Esophagus (tissue), 2 donors: ENCODE data around the gene LDOC1. TPM values are rescaled to one million over a fixed set of nuclear protein-coding genes. Genes with fewer than 3 reads are reported as not detected.
A peak's percentile ranks its signal among the peaks of the same experiment; 100 is the strongest.
"Not testable (repeated sequence)": the region's sequence is repeated elsewhere in the genome, so short reads cannot be mapped to it uniquely, and the experiment has no call there.

ENCODE experiments used
- H3K27ac ChIP-seq, 2 donors: one replicate each; pipeline ENCODE4 v1.5.1; 2013; ENCODE audit warnings: low read depth in 2 of 2, mild to moderate bottlenecking in 2 of 2, inconsistent platforms in 1 of 2, low read length in 1 of 2, moderate library complexity in 1 of 2
- H3K27me3 ChIP-seq, 2 donors: one replicate each; pipeline ENCODE4 v1.6.1; 2013; ENCODE audit warnings: low read length in 2 of 2, control low read depth in 1 of 2, mild to moderate bottlenecking in 1 of 2; ENCODE audit not compliant: insufficient read depth in 2 of 2, control insufficient read depth in 1 of 2
- H3K36me3 ChIP-seq, 2 donors: one replicate each; pipeline ENCODE4 v1.6.1; 2013; ENCODE audit warnings: low read length in 1 of 2; ENCODE audit not compliant: control insufficient read depth in 2 of 2, insufficient read depth in 2 of 2
- H3K4me1 ChIP-seq, 2 donors: one replicate each; pipeline ENCODE4 v1.6.1; 2013; ENCODE audit warnings: low read length in 1 of 2; ENCODE audit not compliant: control insufficient read depth in 2 of 2, insufficient read depth in 2 of 2
- H3K4me3 ChIP-seq, 2 donors: one replicate each; pipeline ENCODE4 v1.5.1; 2013; ENCODE audit warnings: low read length in 2 of 2, mild to moderate bottlenecking in 2 of 2, low read depth in 1 of 2, moderate library complexity in 1 of 2
- H3K9me3 ChIP-seq, 2 donors: one replicate each; pipeline ENCODE4 v1.6.1; 2013; ENCODE audit warnings: mild to moderate bottlenecking in 2 of 2, low read depth in 1 of 2, low read length in 1 of 2, moderate library complexity in 1 of 2; ENCODE audit not compliant: control insufficient read depth in 2 of 2, insufficient read depth in 1 of 2
- WGBS, 2 donors: extraction: QIAGEN DNeasy Blood & Tissue Kit; methylation state at CpG; one replicate each; pipeline ENCODE4 v1.1.7; 2013; 5-methylcytosine and 5-hydroxymethylcytosine counted together
- polyA plus RNA-seq, 2 donors: library from polyadenylated mRNA; stranded (reverse); fragments of 200-250 nt; gene quantifications; one replicate each; pipeline ENCODE4 v1.2.3, GENCODE V29; 2013
- donor health status: healthy with polysubstance abuse.
- donor health status: Bipolar disorder and iron deficiency.

The LDOC1 gene
- polyA plus RNA-seq, 2 donors, result 12.3 to 19.1 TPM

DNA sequence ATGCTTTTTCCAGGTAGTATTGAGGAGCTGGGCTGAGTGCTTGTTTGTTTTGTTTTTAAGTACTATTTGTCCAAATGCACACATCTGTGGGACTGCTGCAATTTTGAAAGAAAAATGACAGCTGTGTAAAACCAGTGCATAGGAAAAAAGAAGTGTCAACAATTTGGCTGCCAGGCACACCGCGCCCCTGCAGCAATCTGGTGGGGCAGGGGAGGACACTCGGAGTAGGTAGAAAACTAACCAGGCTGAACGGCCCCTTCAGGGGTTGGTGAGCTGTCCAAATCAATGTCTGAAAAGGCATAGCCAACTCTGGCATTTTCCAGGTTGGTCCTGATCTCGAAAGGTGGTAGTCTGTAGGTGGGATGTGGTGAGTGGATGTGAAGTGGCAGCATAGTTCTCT, 1.1 kb downstream of the LDOC1 start:
- no peak overlapping the region for H3K27ac ChIP-seq
- no peaks in the 10 kb centered on the region for H3K4me1 ChIP-seq
- H3K4me3 ChIP-seq, result peak overlapping the region; percentile 18 to 56
- no peaks in the 10 kb centered on the region for H3K27me3 ChIP-seq
- WGBS, 2 donors, result 57 to 64% methylated on average over 5 of the region's 5 CpGs
- H3K36me3 ChIP-seq, result no peaks in the 10 kb centered on the region
- no peaks in the 10 kb centered on the region for H3K9me3 ChIP-seq

- H3K27ac ChIP-seq, result no peak overlapping the region
- no peak overlapping the region for H3K4me3 ChIP-seq
- H3K4me1 ChIP-seq, result no peaks in the 10 kb centered on the region
- H3K9me3 ChIP-seq, result no peaks in the 10 kb centered on the region
- WGBS, 2 donors, result 60 to 91% methylated on average over 1 of the region's 1 CpG
- H3K27me3 ChIP-seq, result no peaks in the 10 kb centered on the region
- H3K36me3 ChIP-seq, result no peaks in the 10 kb centered on the region
Measured at GRCh38 chrX:141164406-141164805, 12.5 kb downstream of the LDOC1 start.

DNA sequence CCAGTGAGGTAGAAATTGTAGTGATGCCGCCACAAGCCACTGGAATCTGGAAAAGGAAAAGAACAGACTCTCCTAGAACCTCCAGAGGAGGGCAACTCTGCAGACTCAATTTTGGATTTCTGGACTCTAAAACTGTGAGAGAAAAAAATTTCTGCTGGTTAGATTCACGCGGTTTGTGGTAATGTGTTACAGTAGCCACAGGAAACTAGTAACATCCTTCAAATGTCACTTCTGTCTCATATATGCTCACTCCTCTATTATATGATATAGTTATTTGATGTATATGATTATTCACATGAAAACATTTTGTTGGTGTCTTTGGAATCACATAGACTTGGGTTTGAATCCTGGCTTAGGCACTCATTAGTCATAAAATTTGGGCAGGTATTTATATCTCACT, 18.8 kb downstream of the LDOC1 start:
- H3K36me3 ChIP-seq, result no peaks in the 10 kb centered on the region
- H3K4me1 ChIP-seq, result no peaks in the 10 kb centered on the region
- no peak overlapping the region for H3K27ac ChIP-seq
- H3K9me3 ChIP-seq, result no peaks in the 10 kb centered on the region
- H3K27me3 ChIP-seq, result no peaks in the 10 kb centered on the region
- H3K4me3 ChIP-seq, result no peak overlapping the region
- WGBS, 2 donors, result 79 to 87% methylated on average over 3 of the region's 3 CpGs

GRCh38 chrX:141155231-141155630, 21.7 kb downstream of the LDOC1 start:
- 77 to 84% methylated on average over 3 of the region's 3 CpGs for WGBS, 2 donors
- H3K4me3 ChIP-seq, H3K27me3 ChIP-seq, H3K4me1 ChIP-seq, H3K36me3 ChIP-seq, H3K27ac ChIP-seq, H3K9me3 ChIP-seq: not testable (repeated sequence)

GRCh38 chrX:141142946-141143345, 34.0 kb downstream of the LDOC1 start:
- no peaks in the 10 kb centered on the region for H3K36me3 ChIP-seq
- no peaks in the 10 kb centered on the region for H3K27me3 ChIP-seq
- no peak overlapping the region for H3K4me3 ChIP-seq
- H3K27ac ChIP-seq, result no peak overlapping the region
- H3K9me3 ChIP-seq, result peaks cover 0 to 3% of the 10 kb centered on the region in 2 donors
- H3K4me1 ChIP-seq, result no peaks in the 10 kb centered on the region
- WGBS, 2 donors, result 57 to 63% methylated on average over 3 of the region's 3 CpGs

- Histone ChIP-seq H3K36me3 (no peaks in the 10 kb centered on the region), H3K27ac (no peak overlapping the region)
- 44 to 45% methylated on average over 8 of the region's 8 CpGs for WGBS, 2 donors
Measured at GRCh38 chrX:141133272-141133671, 43.7 kb downstream of the LDOC1 start.

DNA sequence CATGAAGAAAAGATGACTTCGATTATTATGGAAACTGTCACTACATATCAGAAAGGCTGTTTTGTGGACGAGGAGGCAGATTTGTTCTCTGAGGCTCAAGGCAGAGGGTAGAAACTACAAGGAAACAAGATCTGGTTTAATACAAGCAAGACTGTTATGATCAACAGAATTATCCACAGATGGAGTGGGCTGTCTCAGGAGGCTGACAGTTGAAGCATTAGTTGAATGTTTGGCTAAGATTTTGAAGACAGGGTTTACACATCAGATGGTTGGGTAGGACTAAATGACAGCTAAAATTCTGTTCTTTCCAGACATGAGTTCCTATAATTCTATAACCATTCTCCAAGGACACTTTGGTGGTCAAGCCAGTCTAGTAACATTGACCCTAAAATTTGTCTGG, 49.8 kb downstream of the LDOC1 start:
- WGBS, 2 donors, result 66 to 85% methylated on average over 2 of the region's 2 CpGs
- H3K27me3 ChIP-seq, result no peaks in the 10 kb centered on the region
- H3K27ac ChIP-seq, result no peak overlapping the region
- H3K4me3 ChIP-seq, result no peak overlapping the region
- no peaks in the 10 kb centered on the region for H3K9me3 ChIP-seq
- H3K36me3 ChIP-seq, result no peaks in the 10 kb centered on the region
- H3K4me1 ChIP-seq, result no peaks in the 10 kb centered on the region

More at GRCh38 chrX:141133272-141133671, 43.7 kb downstream of the LDOC1 start:
- Histone ChIP-seq H3K27me3 (no peaks in the 10 kb centered on the region), H3K4me3 (no peak overlapping the region), H3K4me1 (no peaks in the 10 kb centered on the region), H3K9me3 (no peaks in the 10 kb centered on the region)

Other genes starting within 250 kb of the LDOC1 start
- gene SPANXB1, start 174.5 kb downstream of the LDOC1 start, polyA plus RNA-seq, result not detected
- gene SPANXC, start 65.4 kb upstream of the LDOC1 start, polyA plus RNA-seq, result not detected